Astrocyte (in vitro differentiated cells and primary cell): Measurements from ENCODE around the gene BDP1. TPM values are rescaled to one million over a fixed set of nuclear protein-coding genes. Genes with fewer than 3 reads are reported as not detected.
"Not testable (repeated sequence)": the region's sequence is repeated elsewhere in the genome, so short reads cannot be mapped to it uniquely, and the experiment has no call there.

Experiments used
- DNase-seq: peaks from one replicate; pipeline ENCODE4 v3.0.0-alpha.2; 2010; ENCODE audit warnings: low read depth
- FAIRE-seq: peaks from 2 replicates; lab custom pipeline; 2011; peaks lifted over from hg19 to GRCh38; lab: Jason Lieb, UNC
- H2AFZ ChIP-seq: 2 replicates; pipeline ENCODE4 v1.6.0; 2012; ENCODE audit warnings: low read depth, low read length, inconsistent platforms
- H3K27ac ChIP-seq: 2 replicates; pipeline ENCODE4 v1.5.1; 2011; ENCODE audit warnings: low read depth, low read length, inconsistent platforms
- H3K27me3 ChIP-seq: 2 replicates; pipeline ENCODE4 v1.6.0; 2011; ENCODE audit warnings: low read length, inconsistent platforms; ENCODE audit not compliant: insufficient read depth
- H3K36me3 ChIP-seq: 2 replicates; pipeline ENCODE4 v1.5.1; 2011; ENCODE audit warnings: low read length, inconsistent platforms; ENCODE audit not compliant: insufficient read depth
- H3K4me1 ChIP-seq: 2 replicates; pipeline ENCODE4 v1.5.1; 2011; ENCODE audit warnings: low read length, inconsistent platforms; ENCODE audit not compliant: insufficient read depth
- H3K4me2 ChIP-seq: 2 replicates; pipeline ENCODE4 v1.6.0; 2012; ENCODE audit warnings: low read length, inconsistent platforms
- H3K4me3 ChIP-seq: 2 replicates; pipeline ENCODE4 v1.5.1; 2011; ENCODE audit warnings: low read depth, mild to moderate bottlenecking, low read length, inconsistent platforms; ENCODE audit not compliant: insufficient read depth
- H3K79me2 ChIP-seq: 2 replicates; pipeline ENCODE4 v1.6.0; 2012; ENCODE audit warnings: mild to moderate bottlenecking, low read length, inconsistent platforms; ENCODE audit not compliant: insufficient read depth
- H3K9ac ChIP-seq: 2 replicates; pipeline ENCODE4 v1.6.0; 2012; ENCODE audit warnings: mild to moderate bottlenecking, low read length, inconsistent platforms
- H3K9me3 ChIP-seq: 2 replicates; pipeline ENCODE4 v1.5.1; 2012; ENCODE audit warnings: low read depth, mild to moderate bottlenecking, low read length, inconsistent platforms; ENCODE audit not compliant: insufficient read depth
- H4K20me1 ChIP-seq: 2 replicates; pipeline ENCODE4 v1.6.0; 2012; ENCODE audit warnings: low read length, inconsistent platforms; ENCODE audit not compliant: insufficient read depth
- H3K27ac Mint-ChIP-seq: one replicate; pipeline ENCODE4 v1.8.0; 2021; ENCODE audit warnings: mild to moderate bottlenecking, mixed read lengths; ENCODE audit not compliant: unreplicated experiment
- H3K27me3 Mint-ChIP-seq: one replicate; pipeline ENCODE4 v1.8.0; 2021; ENCODE audit warnings: low read depth, mixed read lengths; ENCODE audit not compliant: unreplicated experiment
- H3K36me3 Mint-ChIP-seq: one replicate; pipeline ENCODE4 v1.8.0; 2021; ENCODE audit warnings: low read depth, mixed read lengths; ENCODE audit not compliant: unreplicated experiment
- H3K4me1 Mint-ChIP-seq: one replicate; pipeline ENCODE4 v1.8.0; 2021; ENCODE audit warnings: low read depth, mixed read lengths; ENCODE audit not compliant: unreplicated experiment
- H3K4me3 Mint-ChIP-seq: one replicate; pipeline ENCODE4 v1.8.0; 2021; ENCODE audit warnings: mild to moderate bottlenecking, moderate library complexity, mixed read lengths; ENCODE audit not compliant: unreplicated experiment
- H3K9me3 Mint-ChIP-seq: one replicate; pipeline ENCODE4 v1.8.0; 2021; ENCODE audit warnings: mild to moderate bottlenecking, mixed read lengths; ENCODE audit not compliant: unreplicated experiment
- CTCF ChIP-seq: IDR thresholded peaks from 2 replicates; pipeline ENCODE4 v1.5.1; 2011; ENCODE audit warnings: low read depth, mild to moderate bottlenecking, inconsistent platforms, low read length, moderate library complexity; ENCODE audit not compliant: insufficient read depth
- EZH2 ChIP-seq: IDR thresholded peaks from 2 replicates; pipeline ENCODE4 v1.6.1; 2012; ENCODE audit warnings: mild to moderate bottlenecking, low read length, inconsistent platforms; ENCODE audit not compliant: insufficient read depth
- total RNA-seq: library from RNA; stranded (reverse); gene quantifications from 2 replicates; pipeline ENCODE4 v1.2.1, GENCODE V29; 2021

BDP1 gene
- total RNA-seq, 1 donor from 2014 or later, result 31.8 TPM

GRCh38 chr5:71498756-71499155 is 43.3 kb downstream of the BDP1 start:
- DNase-seq, H4K20me1 ChIP-seq, H3K4me1 ChIP-seq, H3K4me3 Mint-ChIP-seq, H3K27me3 Mint-ChIP-seq, H2AFZ ChIP-seq, FAIRE-seq, H3K79me2 ChIP-seq, H3K9me3 ChIP-seq, H3K4me3 ChIP-seq, H3K4me1 Mint-ChIP-seq, H3K27ac Mint-ChIP-seq, H3K27ac ChIP-seq, H3K4me2 ChIP-seq, H3K27me3 ChIP-seq, H3K9ac ChIP-seq, H3K9me3 Mint-ChIP-seq: not testable (repeated sequence)
- peaks cover 11% of the 10 kb centered on the region for H3K36me3 Mint-ChIP-seq
- H3K36me3 ChIP-seq, result peaks cover 23% of the 10 kb centered on the region

GRCh38 chr5:71503536-71503935 is 48.1 kb downstream of the BDP1 start:
- H3K36me3 ChIP-seq, result peaks cover 31% of the 10 kb centered on the region
- TF ChIP-seq EZH2, result no peak
- TF ChIP-seq CTCF, result no peak
- Mint-ChIP-seq H3K4me3 (no peak overlapping the region), H3K9me3 (no peaks in the 10 kb centered on the region), H3K27me3 (no peaks in the 10 kb centered on the region), H3K4me1 (no peaks in the 10 kb centered on the region), H3K36me3 (peaks cover 13% of the 10 kb centered on the region), H3K27ac (no peak overlapping the region)
- FAIRE-seq, result no peak
- no peak overlapping the region for H3K4me3 ChIP-seq
- H3K9me3 ChIP-seq, result no peaks in the 10 kb centered on the region
- no peak overlapping the region for H3K9ac ChIP-seq
- no peak overlapping the region for H2AFZ ChIP-seq
- no peak overlapping the region for H3K4me2 ChIP-seq
- H3K4me1 ChIP-seq, result no peaks in the 10 kb centered on the region
- peaks cover 7% of the 10 kb centered on the region for H3K79me2 ChIP-seq
- no peak for DNase-seq
- no peaks in the 10 kb centered on the region for H3K27me3 ChIP-seq
- peaks cover 4% of the 10 kb centered on the region for H4K20me1 ChIP-seq
- H3K27ac ChIP-seq, result no peak overlapping the region

- no peak overlapping the region for H3K4me3 ChIP-seq
- no peaks in the 10 kb centered on the region for H3K27me3 Mint-ChIP-seq
- H3K4me2 ChIP-seq, result no peak overlapping the region
- peaks cover 31% of the 10 kb centered on the region for H3K36me3 ChIP-seq
- DNase-seq (no peak), FAIRE-seq (no peak)
- peaks cover 31% of the 10 kb centered on the region for H3K36me3 Mint-ChIP-seq
- H2AFZ ChIP-seq, result no peak overlapping the region
- H3K79me2 ChIP-seq, result no peaks in the 10 kb centered on the region
- H4K20me1 ChIP-seq, result no peaks in the 10 kb centered on the region
- no peaks in the 10 kb centered on the region for H3K27me3 ChIP-seq
- no peak overlapping the region for H3K4me3 Mint-ChIP-seq
- H3K9me3 Mint-ChIP-seq, result no peaks in the 10 kb centered on the region
- H3K4me1 Mint-ChIP-seq, result no peaks in the 10 kb centered on the region
- H3K9ac ChIP-seq, result no peak overlapping the region
- H3K4me1 ChIP-seq, result no peaks in the 10 kb centered on the region
- H3K9me3 ChIP-seq, result no peaks in the 10 kb centered on the region
- no peak for TF ChIP-seq CTCF
- TF ChIP-seq EZH2, result no peak
- no peak overlapping the region for H3K27ac ChIP-seq
- no peak overlapping the region for H3K27ac Mint-ChIP-seq
These were observed 66.7 kb downstream of the BDP1 start for GRCh38 chr5:71522151-71522550.

- not testable (repeated sequence) for DNase-seq, H3K4me3 ChIP-seq, H3K9ac ChIP-seq, H2AFZ ChIP-seq, H3K27me3 Mint-ChIP-seq, H3K79me2 ChIP-seq, H3K4me3 Mint-ChIP-seq, FAIRE-seq, H3K27ac ChIP-seq, H3K27ac Mint-ChIP-seq, H3K4me1 Mint-ChIP-seq, H3K4me2 ChIP-seq, H3K4me1 ChIP-seq, H4K20me1 ChIP-seq, H3K9me3 Mint-ChIP-seq, H3K9me3 ChIP-seq, H3K27me3 ChIP-seq
- H3K36me3 Mint-ChIP-seq, result peaks cover 29% of the 10 kb centered on the region
- peaks cover 23% of the 10 kb centered on the region for H3K36me3 ChIP-seq
These were observed 70.2 kb downstream of the BDP1 start for GRCh38 chr5:71525611-71526010.
